Mucosa of gallbladder (tissue), 1 donor: ENCODE data around the gene ZNF500. TPM values are rescaled to one million over a fixed set of nuclear protein-coding genes. Genes with fewer than 3 reads are reported as not detected.
"Not testable (repeated sequence)": the region's sequence is repeated elsewhere in the genome, so short reads cannot be mapped to it uniquely, and the experiment has no call there.

Experiments used
- DNase-seq: peaks from one replicate; pipeline ENCODE4 v3.0.0-alpha.2; 2020; ENCODE audit warnings: low spot score
- total RNA-seq: library from RNA; stranded (reverse); gene quantifications from one replicate; pipeline ENCODE4 v1.2.1, GENCODE V29; 2021
- donor health status: DM: no; HTN: no; CAD: no.

The ZNF500 gene
- total RNA-seq, 1 donor from 2014 or later, result 23.4 TPM

DNA sequence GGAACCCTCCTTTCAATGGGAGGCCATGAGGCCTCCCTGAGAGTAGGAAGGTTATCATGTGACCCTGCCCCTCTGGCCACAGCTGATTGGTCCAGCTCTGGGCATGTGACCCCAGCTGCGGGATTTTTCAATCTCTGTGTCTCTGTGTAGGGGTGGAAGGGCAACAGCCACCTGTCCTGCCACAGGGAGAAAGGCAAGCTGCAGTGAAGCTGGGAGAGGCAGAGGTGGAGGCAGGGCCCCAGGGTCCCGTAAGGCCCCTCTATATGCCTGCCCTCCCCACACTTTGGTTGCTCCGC lies 21.7 kb downstream of the ZNF500 start:
- DNase-seq, result no peak

DNA sequence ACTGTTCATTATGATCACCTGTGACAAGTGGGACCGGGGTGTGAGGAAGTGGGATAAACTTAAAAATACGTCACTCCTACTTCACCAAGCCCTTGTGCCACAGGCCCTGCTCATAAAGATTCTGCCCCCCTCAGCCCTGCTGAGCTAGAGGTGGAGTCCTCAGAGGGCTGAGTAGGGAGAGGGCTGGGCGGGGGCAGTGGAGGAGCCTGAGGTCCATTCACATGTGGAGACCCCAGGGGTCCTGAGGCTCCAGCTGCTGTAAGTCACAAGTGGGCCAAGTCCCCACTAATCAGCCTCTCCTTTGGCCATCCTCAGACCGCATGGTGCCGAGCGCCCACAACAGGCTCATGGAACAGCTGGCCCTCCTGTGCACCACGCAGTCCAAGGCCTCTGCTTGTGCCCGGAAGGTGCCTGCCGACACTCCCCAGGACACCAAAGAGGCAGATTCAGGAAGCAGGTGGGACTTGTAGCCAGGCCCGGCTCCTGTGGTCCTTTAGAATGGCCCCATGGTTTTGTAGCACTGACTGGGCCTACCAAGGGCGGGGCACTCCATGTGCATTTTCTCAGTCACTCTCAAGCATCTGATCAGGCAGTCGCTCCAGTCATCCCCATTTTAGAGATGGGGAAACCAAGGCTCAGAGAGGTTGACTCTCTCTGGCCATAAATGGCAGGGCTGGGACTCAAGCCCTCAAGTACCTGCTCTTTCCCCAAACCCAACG lies 22.2 kb downstream of the ZNF500 start:
- DNase-seq, result no peak

DNA sequence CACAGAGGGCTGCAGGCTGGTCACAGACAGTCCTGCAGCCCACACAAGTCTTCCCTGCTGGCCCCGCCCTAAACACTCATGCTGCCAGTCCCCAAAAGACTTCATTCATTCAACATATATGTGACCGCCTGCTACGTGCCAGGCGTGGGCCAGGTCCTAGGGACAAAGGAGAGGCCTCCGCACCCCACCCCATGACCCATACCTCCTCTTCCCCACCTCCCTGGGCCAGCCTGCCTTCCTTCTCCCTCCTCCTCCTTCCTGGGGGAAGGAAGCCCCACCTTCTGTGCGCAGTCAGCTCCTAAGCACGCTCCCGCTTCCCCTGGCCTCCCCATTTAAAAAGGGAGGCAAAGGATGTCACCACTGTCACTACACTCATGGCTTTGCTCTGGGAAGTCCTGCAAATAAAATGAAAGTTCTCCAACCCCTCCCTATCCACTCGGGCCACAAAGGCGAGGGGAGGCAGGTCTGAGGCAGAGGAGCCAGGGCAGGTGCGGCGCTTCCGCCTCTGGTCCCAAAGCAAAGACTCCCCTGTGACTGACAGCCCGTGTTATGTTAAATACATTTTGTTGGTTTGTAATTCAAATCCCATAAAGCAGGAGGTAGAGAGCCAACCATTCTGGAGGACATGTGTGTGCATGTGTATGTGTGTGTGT lies 23.6 kb downstream of the ZNF500 start:
- no peak for DNase-seq

DNA sequence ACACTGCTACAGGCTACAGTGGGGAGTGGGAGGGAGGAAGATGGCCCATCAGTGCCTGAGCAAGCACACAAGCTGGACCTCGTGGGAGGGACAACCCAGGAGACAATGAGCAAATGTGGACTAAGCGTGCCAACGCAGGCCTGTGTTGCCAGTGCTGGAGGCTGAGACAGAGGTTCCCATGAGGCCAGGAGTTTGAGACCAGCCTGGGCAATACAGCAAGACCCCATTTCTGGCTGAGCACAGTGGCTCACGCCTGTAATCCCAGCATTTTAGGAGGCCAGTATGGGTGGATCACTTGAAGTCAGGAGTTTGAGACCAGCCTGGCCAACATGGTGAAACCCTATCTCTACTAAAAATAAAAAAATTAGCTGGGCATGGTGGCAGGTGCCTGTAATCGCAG lies 28.6 kb downstream of the ZNF500 start:
- not testable (repeated sequence) for DNase-seq

DNA sequence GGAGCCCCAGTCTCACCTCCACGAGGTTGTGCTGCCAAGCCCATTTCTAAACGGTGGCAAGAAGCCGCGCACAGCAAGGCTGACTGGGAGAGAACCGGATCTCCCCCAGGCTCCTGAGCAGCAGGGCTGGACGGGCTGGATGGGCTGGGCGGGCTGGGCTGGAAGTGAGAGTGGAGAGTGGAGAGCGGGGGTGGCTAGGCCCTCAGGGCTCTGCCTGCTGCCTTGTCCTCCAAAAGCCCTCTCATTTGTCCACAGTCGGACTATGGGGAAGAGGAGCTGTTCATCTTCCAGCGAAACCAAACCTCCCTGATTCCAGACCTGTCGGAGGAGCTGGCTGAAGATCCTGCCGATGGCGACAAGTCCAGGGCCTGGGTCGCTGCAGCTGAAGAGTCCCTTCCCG lies 29.4 kb downstream of the ZNF500 start:
- no peak for DNase-seq

DNA sequence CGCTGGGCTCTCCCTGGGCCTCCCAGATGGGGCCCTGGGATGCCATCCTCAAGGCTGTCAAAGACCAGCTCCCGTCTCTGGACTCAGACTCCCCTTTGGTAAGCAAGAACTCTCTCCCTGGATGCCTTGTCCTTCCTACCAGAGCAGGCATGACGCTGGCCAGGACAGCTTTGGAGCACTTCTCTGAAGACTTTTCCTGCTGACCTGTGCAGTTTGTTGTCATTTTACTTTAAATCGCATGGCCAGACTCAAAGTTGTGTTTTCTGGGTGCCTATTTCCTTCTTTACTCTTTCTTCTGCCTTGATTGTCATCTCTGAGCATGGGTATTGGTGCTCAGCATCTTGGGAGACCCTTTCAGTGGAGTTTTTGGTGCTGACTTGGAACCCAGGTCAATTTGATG lies 30.4 kb downstream of the ZNF500 start:
- no peak for DNase-seq

DNA sequence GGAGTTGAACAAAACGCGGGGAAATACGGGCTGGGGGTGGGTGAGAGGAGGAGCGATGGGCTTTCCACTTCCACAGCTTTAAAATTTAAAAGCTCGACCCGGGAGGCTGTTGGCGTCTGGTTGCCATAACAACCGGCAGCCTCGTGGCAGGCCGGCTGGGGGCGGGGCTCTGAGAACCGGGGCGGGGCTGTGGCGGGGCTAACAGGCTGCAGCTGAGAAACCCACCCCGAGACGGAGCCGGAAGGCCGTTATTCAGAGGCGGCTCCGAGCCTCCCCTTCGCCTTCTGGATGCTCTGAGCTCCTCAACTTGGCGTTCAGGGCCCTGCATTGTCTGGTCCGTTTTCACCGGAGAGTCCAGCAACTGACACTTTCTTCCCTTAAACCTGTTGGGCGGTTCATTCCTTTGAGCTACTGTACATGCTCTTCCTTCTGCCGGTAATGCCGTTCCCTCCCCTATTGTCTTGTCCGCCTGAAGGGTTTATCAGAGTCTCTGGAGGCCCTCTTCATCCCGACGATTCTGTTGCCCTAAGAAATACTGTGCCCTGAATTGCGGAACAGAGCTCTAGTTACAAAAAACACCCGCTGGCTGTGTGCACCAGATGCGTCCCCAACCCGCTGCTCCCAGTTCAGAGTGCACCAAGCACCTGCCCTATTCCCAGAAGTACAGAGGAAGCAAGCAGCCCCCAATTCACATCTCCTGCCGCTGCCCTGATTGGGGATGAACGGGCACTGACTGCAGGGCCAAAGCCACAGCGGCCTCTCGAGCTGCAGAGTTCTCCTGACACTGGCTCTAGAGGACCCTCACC lies 32.0 kb downstream of the ZNF500 start:
- DNase-seq, result peak; percentile 90

DNA sequence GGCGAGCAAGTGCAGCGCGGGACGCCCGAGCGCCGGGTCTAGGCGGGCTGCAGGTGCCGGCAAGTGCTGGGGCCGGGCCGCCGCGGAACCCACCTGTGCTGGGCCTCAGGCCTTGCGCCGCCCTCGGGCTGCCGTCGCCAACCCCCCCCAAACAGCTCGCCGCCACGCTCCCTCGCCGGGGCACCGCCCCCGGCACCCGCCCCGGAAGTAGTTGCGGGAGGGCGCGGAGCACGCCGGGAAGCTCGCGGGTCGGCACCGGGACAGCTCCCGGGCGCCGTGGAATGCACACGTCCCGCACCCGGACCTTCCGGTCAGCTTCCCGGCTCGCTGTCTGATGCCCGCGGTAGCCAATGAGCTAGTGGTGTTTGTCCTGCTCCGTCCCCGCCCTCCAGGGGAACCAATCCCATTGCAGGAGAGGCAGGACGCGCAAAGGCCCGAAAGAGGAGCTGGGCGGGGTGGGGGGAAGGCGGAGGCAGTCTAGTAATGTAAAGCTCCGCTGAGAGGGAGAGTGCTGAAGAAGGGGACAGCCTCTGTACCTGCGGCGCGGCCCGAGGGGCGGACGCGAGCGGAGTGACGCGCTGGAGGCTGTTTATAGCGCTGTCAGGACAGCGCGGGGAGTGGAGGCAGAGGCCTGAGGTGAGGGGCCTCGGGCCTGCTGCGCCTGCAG lies 32.8 kb downstream of the ZNF500 start, which contains the start of the genes ANKS3 and DNAAF8:
Gene ANKS3, minus strand, starts transcription at position 209 of the 667 bp plus-strand sequence. CDS start 4,122 bp downstream, outside the sequence.
Gene DNAAF8, plus strand, starts transcription at position 475 of the 667 bp plus-strand sequence. CDS start 1,978 bp downstream, outside the sequence.
- peak; percentile 97 for DNase-seq

DNA sequence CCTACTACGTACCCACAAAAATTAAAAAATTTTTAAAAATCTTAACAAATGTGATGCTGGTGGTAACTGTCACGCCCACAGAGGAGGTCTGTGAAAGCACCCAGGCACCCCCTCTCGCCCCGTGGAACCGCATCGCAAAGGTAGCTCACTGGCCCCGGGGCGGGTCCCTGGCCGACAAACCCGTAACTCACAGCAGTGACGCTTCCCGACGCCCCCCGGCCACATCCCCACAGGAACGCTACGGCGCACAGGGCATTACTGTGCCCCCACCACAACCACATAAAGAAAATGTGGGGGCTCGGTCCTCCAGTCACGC lies 33.3 kb downstream of the ZNF500 start:
- no peak for DNase-seq

DNA sequence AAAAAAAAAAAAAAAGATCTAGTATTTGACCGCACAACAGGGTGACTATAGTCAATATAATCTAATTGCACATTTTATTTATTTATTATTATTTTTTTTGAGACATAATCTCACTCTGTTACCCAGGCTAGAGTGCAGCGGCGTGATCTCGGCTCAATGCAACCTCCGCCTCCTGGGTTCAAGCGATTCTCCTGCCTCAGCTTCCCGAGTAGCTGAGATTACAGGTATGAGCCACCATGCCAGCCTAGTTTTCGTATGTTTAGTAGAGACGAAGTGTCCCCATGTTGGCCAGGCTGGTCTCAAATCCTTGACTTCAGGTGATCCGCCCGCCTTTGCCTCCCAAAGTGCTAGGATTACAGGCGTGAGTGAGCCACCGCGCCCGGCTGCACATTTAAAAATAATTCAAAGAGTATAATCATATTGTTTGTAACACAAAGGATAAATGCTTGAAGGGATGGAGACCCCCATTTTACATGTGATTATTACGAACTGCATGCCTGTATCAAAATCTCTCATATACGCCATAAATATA lies 33.7 kb downstream of the ZNF500 start:
- no peak for DNase-seq

DNA sequence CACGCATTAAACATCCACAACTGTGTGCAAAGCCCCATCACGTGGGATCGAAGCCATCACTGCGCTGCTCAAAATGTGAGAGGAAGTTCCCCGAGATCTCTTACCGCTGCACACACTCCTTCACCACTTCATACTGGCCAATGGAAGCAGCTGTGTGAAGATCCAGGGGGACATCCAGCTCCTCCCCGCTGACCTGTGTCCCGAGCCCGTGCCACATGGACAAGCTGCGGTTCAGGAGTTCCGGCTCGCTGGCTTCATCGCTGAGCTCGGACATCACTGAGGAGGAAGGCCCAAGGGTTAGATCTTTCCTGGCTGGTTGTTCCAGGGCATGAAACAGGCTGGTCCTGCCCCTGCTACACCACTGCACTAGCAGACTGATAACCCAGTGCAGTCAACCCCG lies 37.1 kb downstream of the ZNF500 start:
- DNase-seq, result no peak

DNA sequence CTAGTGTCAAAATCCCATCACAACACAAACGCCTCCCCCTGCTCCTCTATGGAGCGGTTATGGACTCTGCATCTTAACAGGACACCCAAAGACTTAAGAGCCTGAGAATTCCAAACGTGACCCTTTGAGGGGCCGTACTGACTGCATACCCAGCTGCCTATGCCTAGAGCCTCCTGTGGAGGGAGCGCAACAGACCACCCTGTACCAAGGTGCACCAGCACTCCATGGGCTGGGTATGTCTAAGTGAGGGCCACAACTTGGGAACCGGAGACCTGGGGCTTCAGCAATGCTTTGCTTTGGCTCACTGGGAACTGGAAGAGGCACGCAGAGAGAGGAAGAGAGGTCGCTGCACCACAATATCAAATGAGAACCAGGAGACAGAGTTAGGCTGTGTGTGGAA lies 38.3 kb downstream of the ZNF500 start:
- no peak for DNase-seq

DNA sequence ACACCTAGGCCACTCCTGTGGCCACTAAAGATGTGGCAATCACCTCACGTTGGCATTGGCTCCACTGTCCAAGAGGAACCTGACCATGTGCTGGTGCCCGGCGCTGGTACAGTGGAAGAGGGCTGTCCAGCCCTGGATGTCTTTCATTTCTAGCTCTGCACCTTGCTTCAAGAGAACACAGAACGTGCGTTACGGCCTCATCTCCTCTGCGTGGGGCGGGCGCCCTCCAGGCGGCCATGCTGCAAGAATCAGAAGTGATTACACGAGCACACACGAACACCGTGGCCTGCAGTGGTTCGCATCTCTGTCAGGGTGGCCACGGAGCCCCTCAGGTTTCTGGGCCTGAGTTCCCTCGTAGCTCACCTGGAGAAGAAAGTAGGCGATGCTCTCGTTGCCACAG lies 40.3 kb downstream of the ZNF500 start:
- DNase-seq, result no peak

DNA sequence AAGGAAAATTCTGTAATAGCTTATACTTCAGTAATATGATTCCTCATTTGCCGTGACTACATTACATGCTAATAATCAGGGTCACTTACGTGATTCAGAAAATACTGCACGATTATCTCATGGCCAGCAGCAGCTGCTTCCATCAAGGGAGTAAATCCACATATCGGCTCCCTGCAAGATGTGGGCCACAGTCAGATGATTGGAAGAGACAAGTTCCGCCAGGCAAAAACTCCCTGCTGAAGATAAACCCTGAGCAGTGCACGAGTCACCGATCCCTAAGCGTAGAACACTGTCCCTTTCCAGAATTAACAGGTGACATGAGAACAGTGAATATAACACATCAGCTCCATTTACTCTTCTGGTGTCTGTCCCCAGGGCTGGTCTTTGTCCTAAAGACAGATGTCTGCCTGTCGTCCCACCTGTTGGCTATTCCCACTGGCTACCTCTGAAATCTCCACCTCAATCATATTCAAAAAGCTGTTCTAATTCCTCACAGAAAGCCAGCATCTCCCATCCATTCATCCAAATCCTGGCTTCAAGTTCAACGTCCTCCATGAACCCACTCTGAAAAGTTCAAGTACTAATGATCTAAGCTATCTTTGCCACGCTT lies 42.2 kb downstream of the ZNF500 start:
- DNase-seq, result no peak

DNA sequence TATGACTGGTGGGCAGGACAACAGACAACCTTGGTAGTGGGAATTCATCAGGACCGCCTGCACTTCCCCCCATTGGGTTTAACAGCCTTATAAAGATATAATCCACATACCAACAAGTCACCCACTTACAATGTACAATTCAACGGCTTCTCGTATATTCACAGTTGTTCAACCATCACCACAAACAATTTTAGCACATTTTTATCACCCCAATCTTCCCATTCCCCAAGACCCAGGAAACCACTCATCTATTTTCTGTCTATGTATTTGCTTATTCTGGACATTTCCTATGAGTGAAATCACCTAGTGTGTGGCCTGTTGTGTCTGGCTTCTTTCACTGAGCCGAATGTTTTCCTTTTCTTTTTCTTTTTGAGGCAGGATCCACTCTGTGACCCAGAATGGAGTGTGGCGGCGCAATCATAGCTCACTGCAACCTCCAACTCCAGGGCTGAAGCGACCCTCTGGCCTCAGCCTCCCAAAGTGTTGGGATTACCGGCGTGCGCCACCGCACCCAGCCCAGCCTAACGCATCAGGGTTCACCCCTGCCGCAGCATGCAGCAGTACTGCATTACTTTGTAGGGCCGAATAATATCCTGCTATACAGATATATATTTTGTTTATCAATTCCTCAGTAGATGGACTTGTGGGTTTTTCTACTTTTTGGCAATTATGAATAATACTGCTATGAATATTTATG lies 43.7 kb downstream of the ZNF500 start:
- no peak for DNase-seq

DNA sequence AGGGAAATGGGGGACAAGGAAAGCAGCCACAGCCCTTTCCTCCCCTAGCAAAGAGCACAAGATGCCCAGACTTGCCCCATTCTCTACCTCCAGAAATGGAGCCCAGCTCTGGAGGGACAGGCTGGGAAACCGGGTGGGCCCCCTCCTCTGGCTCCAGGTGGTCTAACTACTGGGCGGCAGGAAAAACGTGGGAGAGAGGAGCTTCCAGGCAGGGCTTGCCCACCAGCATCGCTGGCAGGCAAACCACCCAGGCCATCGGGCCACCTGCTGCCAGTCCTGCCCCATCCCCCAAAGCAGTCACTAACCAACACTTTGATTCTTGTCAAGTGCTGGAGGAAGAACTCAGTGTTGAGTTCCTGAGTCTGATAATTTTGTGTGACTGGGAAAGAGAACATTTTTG lies 48.5 kb downstream of the ZNF500 start:
- DNase-seq, result no peak

DNA sequence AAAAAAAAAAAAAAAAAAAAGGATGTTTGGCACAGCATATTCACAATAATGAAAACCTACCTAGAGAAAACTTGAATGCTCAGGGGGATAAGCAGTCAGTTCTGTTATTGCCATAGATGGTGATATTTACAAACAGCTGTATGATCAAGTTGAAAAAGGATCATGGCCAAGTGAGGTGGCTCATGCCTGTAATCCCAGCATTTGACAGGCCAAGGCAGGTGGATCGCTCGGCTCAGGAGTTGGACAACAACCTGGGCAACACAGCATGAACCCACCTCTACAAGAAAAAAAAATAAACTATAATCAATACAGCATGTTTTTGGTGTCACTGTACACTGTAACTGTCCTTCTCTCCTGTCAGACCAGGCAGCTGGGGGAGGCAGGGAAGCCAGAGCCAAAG lies 52.0 kb downstream of the ZNF500 start:
- DNase-seq, result no peak

DNA sequence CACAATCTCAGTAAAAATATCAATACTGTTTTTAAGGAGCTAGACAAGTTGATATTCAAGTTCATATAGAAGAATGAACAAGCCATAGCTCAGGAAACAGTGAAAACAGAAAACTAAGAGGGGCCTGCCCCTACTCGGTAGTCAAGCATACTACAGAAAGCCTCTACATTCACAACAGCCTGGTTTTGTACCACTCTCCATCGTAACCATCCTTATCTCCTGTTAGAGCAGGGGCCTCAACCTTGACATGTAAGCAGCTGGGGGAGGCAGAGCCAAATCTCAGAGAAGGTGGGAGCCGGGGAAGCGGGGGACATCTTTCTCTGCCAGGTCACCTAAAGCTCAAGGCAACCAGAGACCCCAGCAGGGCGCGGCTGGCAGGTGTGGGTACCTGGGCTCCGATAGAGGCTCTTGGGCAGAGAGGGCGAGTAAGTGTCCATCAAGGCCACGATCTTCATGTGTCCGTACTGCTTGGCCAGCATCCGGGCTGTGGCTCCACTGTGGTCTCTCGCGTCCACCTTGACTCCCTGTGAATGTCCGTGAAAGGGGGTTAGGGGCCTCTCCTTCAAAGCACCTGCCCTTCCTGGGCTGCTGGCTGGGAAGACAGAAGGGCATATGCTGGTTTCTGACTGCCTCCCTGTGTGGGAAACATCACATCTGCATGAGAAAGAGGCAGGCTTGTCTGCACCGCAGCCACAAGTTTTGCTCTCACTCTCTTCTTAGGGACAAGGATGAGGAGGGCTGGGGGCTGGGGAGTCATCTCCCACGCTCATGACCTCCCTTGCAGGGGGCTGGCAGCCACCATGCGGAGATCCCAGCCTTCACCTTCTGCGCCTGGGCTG lies 53.1 kb downstream of the ZNF500 start:
- no peak for DNase-seq

DNA sequence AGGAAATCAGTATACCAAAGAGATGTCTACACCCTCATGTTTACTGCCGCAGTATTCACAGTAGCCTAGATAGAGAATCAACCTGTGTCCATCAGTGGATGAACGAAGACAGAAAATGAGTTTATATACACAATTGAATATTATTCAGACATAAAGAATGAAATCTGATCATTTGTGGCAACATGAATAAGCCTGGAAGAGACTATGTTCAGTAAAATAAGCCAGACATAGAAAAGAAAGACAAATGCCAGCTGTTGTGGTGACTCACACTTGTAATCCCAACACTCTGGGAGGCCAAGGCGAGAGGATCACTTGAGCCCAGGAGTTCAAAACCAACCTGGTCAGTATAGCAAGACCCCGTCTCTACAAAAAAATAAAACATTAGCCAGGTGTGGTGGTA lies 57.5 kb downstream of the ZNF500 start:
- no peak for DNase-seq

DNA sequence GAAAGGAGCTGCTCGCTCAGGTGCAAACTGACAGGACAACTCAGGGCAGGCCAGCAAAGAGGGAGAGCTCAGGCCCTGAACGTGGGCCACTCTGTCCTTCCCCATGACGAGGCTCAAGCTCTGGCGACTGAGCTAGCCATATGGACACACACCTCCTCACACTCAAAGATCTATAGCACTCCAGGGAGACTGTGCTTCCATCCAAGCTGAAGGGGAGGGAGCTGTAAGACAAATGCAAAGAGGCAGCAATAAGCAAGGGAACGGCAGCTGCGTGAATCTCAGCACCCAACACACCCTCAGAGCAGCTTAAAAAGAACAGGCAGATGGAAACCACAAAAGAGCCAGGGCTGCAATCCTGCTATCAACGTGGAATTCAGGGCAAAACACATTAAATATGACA lies 60.1 kb downstream of the ZNF500 start:
- DNase-seq, result no peak
